Midbrain (tissue), 1 donor: ENCODE results near the gene CLCF1.
"Not testable (repeated sequence)": the region's sequence is repeated elsewhere in the genome, so short reads cannot be mapped to it uniquely, and the experiment has no call there.

ENCODE experiments used
- DNase-seq: peaks from one replicate; lab custom pipeline; 2025; lab: John Stamatoyannopoulos, UW

Gene CLCF1

GRCh38 chr11:67322049-67322448 is 51.3 kb downstream of the CLCF1 start:
- DNase-seq = no peak

GRCh38 chr11:67321313-67321871 is 52.0 kb downstream of the CLCF1 start:
- DNase-seq = no peak

GRCh38 chr11:67320691-67321090 is 52.7 kb downstream of the CLCF1 start:
- no peak for DNase-seq

GRCh38 chr11:67320011-67320410 is 53.4 kb downstream of the CLCF1 start:
- DNase-seq = no peak

- not testable (repeated sequence) for DNase-seq
Observed at GRCh38 chr11:67318876-67319275, 54.5 kb downstream of the CLCF1 start.

GRCh38 chr11:67317888-67318555 is 55.4 kb downstream of the CLCF1 start:
- no peak for DNase-seq

DNA sequence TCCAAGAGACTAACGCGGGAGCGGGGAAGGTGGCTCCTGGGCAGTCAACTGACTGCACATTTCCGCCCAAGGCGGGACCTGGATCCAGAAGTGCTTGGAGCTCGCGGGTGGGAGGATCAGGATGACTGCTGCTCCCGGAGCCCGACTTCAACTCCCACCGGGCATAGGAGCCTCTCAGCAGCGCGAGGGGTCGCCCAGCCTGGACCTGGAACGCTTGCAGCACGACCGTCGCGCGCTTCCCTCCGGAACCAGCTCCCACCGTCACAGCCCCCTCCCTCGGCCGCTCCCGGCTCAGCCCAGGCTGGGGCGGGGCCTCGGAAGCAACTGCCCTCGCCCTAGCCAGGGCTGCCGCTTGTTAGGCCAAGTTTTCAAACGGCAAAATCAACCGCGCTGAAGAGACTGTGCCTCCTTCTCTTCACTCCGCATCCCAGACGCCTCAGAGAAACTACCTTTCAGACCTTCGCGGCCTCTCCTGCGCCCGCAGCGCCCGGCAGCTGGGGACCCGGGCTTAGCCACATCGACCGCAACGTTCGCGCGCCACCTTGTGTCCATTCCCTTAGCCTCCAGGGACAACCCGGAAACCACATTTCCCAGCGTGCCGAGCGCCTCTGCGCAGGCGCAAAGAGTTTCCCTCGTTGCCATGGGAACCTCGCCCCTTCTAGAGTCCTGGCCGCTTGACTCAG is 56.1 kb downstream of the CLCF1 start:
- DNase-seq = peak; percentile 97

- DNase-seq = no peak
Observed at GRCh38 chr11:67316882-67317204, 56.6 kb downstream of the CLCF1 start.

DNA sequence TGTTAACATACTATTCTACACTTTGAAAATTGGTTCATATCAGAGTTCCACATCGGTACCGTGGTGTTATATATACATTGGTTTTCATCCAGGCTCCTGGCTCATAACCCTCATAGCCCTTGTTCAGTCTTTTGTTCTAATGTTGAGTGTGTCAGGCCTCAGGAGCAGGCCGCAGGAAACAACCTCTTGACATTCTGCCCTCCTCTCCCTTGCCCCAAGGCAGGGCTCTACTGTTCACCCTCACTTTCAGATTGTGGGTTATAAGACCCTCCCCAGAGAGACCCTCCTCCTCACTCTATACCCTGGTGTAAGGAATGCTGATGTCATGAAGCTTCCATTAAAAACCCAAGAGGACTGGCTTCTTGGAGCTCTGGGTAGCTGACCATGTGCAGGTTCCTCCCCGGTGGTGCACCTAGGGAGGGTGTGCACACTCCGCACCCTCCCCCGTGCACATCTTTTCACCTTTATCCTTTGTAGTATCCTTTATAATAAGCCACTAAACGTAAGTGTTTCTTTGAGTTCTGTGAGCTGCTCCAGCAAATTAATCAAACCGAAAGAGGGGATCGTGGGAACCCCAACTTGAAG is 58.0 kb downstream of the CLCF1 start:
- DNase-seq = no peak

GRCh38 chr11:67314218-67314617 is 59.2 kb downstream of the CLCF1 start:
- no peak for DNase-seq
